Hematopoietic multipotent progenitor cell treated with erythropoietin and hydrocortisone succinate and interleukin-3 and kit ligand, for 8 days (in vitro differentiated cells): ENCODE data around the gene PALMD.

Source experiments
- DNase-seq: peaks from one replicate; pipeline ENCODE4 v3.0.0-alpha.2; 2015

Gene PALMD

GRCh38 chr1:99702221-99702620, 56.3 kb downstream of the PALMD start:
- no peak for DNase-seq

GRCh38 chr1:99704356-99704816, 58.5 kb downstream of the PALMD start:
- DNase-seq: peak; percentile 80

- DNase-seq: no peak
Measured at GRCh38 chr1:99705385-99705784, 59.5 kb downstream of the PALMD start.

- peak; percentile 77 for DNase-seq
Measured at GRCh38 chr1:99707535-99708142, 61.7 kb downstream of the PALMD start.

GRCh38 chr1:99710994-99711393, 65.1 kb downstream of the PALMD start:
- no peak for DNase-seq

- no peak for DNase-seq
Measured at GRCh38 chr1:99713006-99713405, 67.1 kb downstream of the PALMD start.

- peak; percentile 26 for DNase-seq
Measured at GRCh38 chr1:99717005-99717404, 71.1 kb downstream of the PALMD start.

- DNase-seq: no peak
Measured at GRCh38 chr1:99723251-99723650, 77.3 kb downstream of the PALMD start.

- DNase-seq: no peak
Measured at GRCh38 chr1:99725996-99726395, 80.1 kb downstream of the PALMD start.

- DNase-seq: no peak
Measured at GRCh38 chr1:99726407-99726806, 80.5 kb downstream of the PALMD start.

GRCh38 chr1:99726818-99727217, 80.9 kb downstream of the PALMD start:
- no peak for DNase-seq

- no peak for DNase-seq
Measured at GRCh38 chr1:99727575-99728185, 81.8 kb downstream of the PALMD start.

- peak; percentile 52 for DNase-seq
Measured at GRCh38 chr1:99728494-99729235, 82.8 kb downstream of the PALMD start.

- no peak for DNase-seq
Measured at GRCh38 chr1:99731384-99731783, 85.5 kb downstream of the PALMD start.

- DNase-seq: no peak
Measured at GRCh38 chr1:99735852-99736251, 89.9 kb downstream of the PALMD start.

GRCh38 chr1:99737016-99737415, 91.1 kb downstream of the PALMD start:
- peak; percentile 63 for DNase-seq

- no peak for DNase-seq
Measured at GRCh38 chr1:99738858-99739465, 93.0 kb downstream of the PALMD start.

- DNase-seq: no peak
Measured at GRCh38 chr1:99740141-99740540, 94.2 kb downstream of the PALMD start.
